Stimulated activated CD4-positive, alpha-beta T cell treated with anti-CD3 and anti-CD28 coated beads, Interleukin-15, amount 100 ng/mL, for 24 hours (primary cell): Measurements from ENCODE around the gene ARSH.
"Not testable (repeated sequence)": the region's sequence is repeated elsewhere in the genome, so short reads cannot be mapped to it uniquely, and the experiment has no call there.

Source experiments
- DNase-seq: peaks from one replicate; pipeline ENCODE4 v3.0.0-alpha.2; 2020

ARSH gene

DNA sequence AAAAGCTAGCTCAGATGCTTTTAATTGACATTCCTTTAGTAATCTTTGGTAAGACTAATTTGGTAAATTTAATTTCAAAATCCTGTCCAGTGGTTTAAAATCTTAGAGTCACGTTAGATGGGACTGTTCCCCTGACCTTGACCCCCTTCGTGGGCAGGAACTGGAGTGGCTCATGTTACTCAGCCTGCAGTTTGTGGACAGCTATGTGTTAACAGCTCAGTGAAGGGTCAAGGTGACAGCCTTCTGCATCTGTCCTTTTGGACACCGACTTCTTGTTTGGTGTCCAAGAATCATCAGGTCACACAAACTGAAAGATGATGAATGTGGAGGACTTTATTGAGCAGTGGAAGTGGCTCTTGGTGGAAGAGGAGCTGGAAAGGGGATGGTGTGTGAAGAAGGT lies 37.9 kb downstream of the ARSH start:
- DNase-seq: no peak

DNA sequence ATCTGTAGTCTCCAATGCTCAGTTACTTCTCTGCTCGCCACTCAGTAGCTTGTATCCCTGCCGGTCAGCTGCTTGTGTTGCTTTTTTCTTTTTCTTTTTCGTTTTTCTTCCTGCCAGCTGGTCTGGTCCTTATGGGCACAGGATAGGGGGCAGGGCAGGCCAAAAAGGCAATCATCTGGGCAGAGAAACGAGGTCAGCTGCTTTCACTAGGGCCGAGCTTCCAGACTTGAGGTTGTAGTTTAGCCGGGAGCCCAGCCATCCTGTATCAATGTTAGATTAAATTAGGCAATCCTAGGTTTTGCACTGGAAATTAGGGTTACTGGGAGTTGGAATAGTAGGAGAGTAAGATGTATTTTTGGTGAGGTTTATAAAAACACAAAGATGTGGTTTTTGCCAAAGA lies 38.3 kb downstream of the ARSH start:
- DNase-seq: no peak

GRCh38 chrX:3046253-3047240 lies 40.2 kb downstream of the ARSH start:
- DNase-seq: no peak

GRCh38 chrX:3050523-3051175 lies 44.3 kb downstream of the ARSH start:
- DNase-seq: not testable (repeated sequence)

- DNase-seq: no peak
These were observed 46.5 kb downstream of the ARSH start for GRCh38 chrX:3052860-3053259.

- no peak for DNase-seq
These were observed 60.2 kb downstream of the ARSH start for GRCh38 chrX:3066555-3066954.

DNA sequence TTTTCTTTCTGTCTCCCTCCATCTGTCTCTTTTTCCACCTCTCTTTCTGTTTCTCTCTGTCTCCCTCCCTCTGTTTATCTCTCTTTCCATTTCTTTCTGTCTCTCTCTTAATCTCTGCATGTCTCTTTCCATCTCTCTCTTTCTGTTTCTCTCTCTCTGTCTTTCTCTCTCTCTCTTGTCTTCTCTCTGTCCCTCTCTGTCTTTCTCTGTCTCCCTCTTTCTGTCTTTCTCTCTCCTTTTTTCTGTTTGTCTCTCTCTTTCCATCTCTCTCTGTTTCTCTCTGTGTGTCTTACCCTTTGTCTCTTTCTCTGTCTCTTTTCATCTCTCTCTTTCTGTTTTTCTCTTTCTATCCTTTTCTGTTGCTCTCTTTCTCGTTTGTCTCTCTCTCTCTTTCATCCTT lies 69.6 kb downstream of the ARSH start:
- DNase-seq: no peak

- DNase-seq: no peak
These were observed 70.2 kb downstream of the ARSH start for GRCh38 chrX:3076416-3076991.
